H1 (cell line): ENCODE data around the gene LCP1. TPM values are rescaled to one million over a fixed set of nuclear protein-coding genes. Genes with fewer than 3 reads are reported as not detected.

Experiments used
- CTCF ChIA-PET: fragments of 300-600 bp; sonication (Branson Sonifier 250); formaldehyde crosslinking; loops from one replicate; lab custom pipeline; 2021; ENCODE audit not compliant: partially characterized antibody; lab: Charles Lee
- POLR2A ChIA-PET: fragments of 300-600 bp; sonication (Branson Sonifier 250); formaldehyde crosslinking; loops from one replicate; lab custom pipeline; 2021; ENCODE audit warnings: inconsistent platforms; ENCODE audit not compliant: partially characterized antibody; lab: Charles Lee
- DNase-seq, 2 experiments: peaks; one replicate each; pipeline versions ENCODE4 v3.0.0 to v3.0.0-alpha.2; 2010 to 2022; ENCODE audit warnings: low spot score in 2 of 2, low read depth in 1 of 2, mixed read lengths in 1 of 2
- FAIRE-seq: peaks from 2 replicates; lab custom pipeline; 2011; peaks lifted over from hg19 to GRCh38; lab: Jason Lieb, UNC
- H2AFZ ChIP-seq: 2 replicates; pipeline ENCODE4 v1.8.1; 2012; ENCODE audit warnings: low read length, inconsistent platforms
- H2AK5ac ChIP-seq: 2 replicates; pipeline ENCODE4 v1.6.1; 2013; ENCODE audit warnings: low read depth, low read length
- H2BK120ac ChIP-seq: replicated peaks from 2 replicates; pipeline ENCODE3; 2013; ENCODE audit warnings: low read depth, low read length, inconsistent platforms
- H2BK12ac ChIP-seq: 2 replicates; pipeline ENCODE4 v1.6.1; 2013; ENCODE audit warnings: low read depth, low read length
- H2BK15ac ChIP-seq: 2 replicates; pipeline ENCODE4 v1.6.1; 2013; ENCODE audit warnings: low read length
- H2BK20ac ChIP-seq: 2 replicates; pipeline ENCODE4 v1.6.1; 2013; ENCODE audit warnings: low read length
- H2BK5ac ChIP-seq: 2 replicates; pipeline ENCODE4 v1.6.1; 2013; ENCODE audit warnings: low read depth, low read length
- H3K14ac ChIP-seq: 2 replicates; pipeline ENCODE4 v1.6.1; 2013; ENCODE audit warnings: inconsistent platforms; ENCODE audit not compliant: insufficient read length
- H3K18ac ChIP-seq: 2 replicates; pipeline ENCODE4 v1.6.1; 2013; ENCODE audit warnings: low read length; ENCODE audit errors: extremely low read depth
- H3K23ac ChIP-seq: 2 replicates; pipeline ENCODE4 v1.6.1; 2013; ENCODE audit warnings: inconsistent platforms; ENCODE audit not compliant: insufficient read length
- H3K23me2 ChIP-seq: 2 replicates; pipeline ENCODE4 v1.6.1; 2013; ENCODE audit warnings: low read depth, low read length
- H3K27ac ChIP-seq: 2 replicates; pipeline ENCODE4 v1.6.1; 2011; ENCODE audit warnings: low read depth, low read length, inconsistent platforms
- H3K27me3 ChIP-seq, 4 experiments: replicated peaks in 1 of 4; 1 replicate in 1 of 4; 2 replicates in 3 of 4; pipeline versions ENCODE4 v1.6.1 to v1.8.1; 2011 to 2013; ENCODE audit warnings: low read length in 3 of 4, mild to moderate bottlenecking in 3 of 4, inconsistent platforms in 2 of 4, mixed read lengths in 2 of 4, moderate library complexity in 1 of 4; ENCODE audit not compliant: control insufficient read depth in 3 of 4, insufficient read depth in 3 of 4; ENCODE audit errors: extremely low read depth in 1 of 4
- H3K36me3 ChIP-seq, 4 experiments: 2 replicates each; pipeline versions ENCODE4 v1.6.1 to v1.8.1; 2011 to 2013; ENCODE audit warnings: mild to moderate bottlenecking in 4 of 4, low read length in 3 of 4, moderate library complexity in 2 of 4, control low read depth in 1 of 4, inconsistent platforms in 1 of 4; ENCODE audit not compliant: insufficient read depth in 4 of 4, control insufficient read depth in 2 of 4
- H3K4ac ChIP-seq: replicated peaks from 2 replicates; pipeline ENCODE3; 2013; ENCODE audit warnings: low read length, low read depth, mixed read lengths, inconsistent platforms; ENCODE audit not compliant: insufficient read length
- H3K4me1 ChIP-seq, 4 experiments: replicated peaks in 1 of 4; 1 replicate in 1 of 4; 2 replicates in 3 of 4; pipeline versions ENCODE4 v1.6.1 to v1.8.1; 2011 to 2013; ENCODE audit warnings: low read length in 3 of 4, inconsistent platforms in 2 of 4, mixed read lengths in 1 of 4; ENCODE audit not compliant: insufficient read depth in 4 of 4, control insufficient read depth in 3 of 4
- H3K4me2 ChIP-seq, 2 experiments: 2 replicates each; pipeline versions ENCODE4 v1.6.1 to v1.8.1; 2011 to 2013; ENCODE audit warnings: low read depth in 2 of 2, low read length in 2 of 2, control low read depth in 1 of 2, inconsistent platforms in 1 of 2, mild to moderate bottlenecking in 1 of 2; ENCODE audit not compliant: insufficient read depth in 1 of 2
- H3K4me3 ChIP-seq, 4 experiments: fragments of 200-600, 300-600 bp in 1 of 4; sonication (generic), shearing (Covaris generic), sonication (Bioruptor Twin) in 1 of 4; 2 replicates each; pipeline versions ENCODE4 v1.5.1 to v1.8.1; 2011 to 2016; ENCODE audit warnings: low read length in 4 of 4, low read depth in 3 of 4, control low read depth in 2 of 4, inconsistent platforms in 2 of 4, mild to moderate bottlenecking in 2 of 4, mixed read lengths in 1 of 4, moderate library complexity in 1 of 4; ENCODE audit not compliant: insufficient read depth in 2 of 4; ENCODE audit errors: extremely low read depth in 1 of 4
- H3K56ac ChIP-seq: replicated peaks from 2 replicates; pipeline ENCODE3; 2013; ENCODE audit warnings: low read depth, mild to moderate bottlenecking, mixed read lengths, low read length, inconsistent platforms; ENCODE audit not compliant: insufficient read length
- H3K79me1 ChIP-seq: 2 replicates; pipeline ENCODE4 v1.6.1; 2013; ENCODE audit warnings: low read depth, low read length, control low read depth
- H3K79me2 ChIP-seq, 2 experiments: 2 replicates each; pipeline versions ENCODE4 v1.6.1 to v1.8.1; 2012 to 2013; ENCODE audit warnings: low read length in 2 of 2, mild to moderate bottlenecking in 2 of 2, inconsistent platforms in 1 of 2; ENCODE audit not compliant: insufficient read depth in 2 of 2, control insufficient read depth in 1 of 2
- H3K9ac ChIP-seq, 4 experiments: replicated peaks in 1 of 4; 1 replicate in 1 of 4; 2 replicates in 3 of 4; pipeline versions ENCODE4 v1.6.1 to v1.8.1; 2011 to 2013; ENCODE audit warnings: low read depth in 3 of 4, low read length in 3 of 4, control low read depth in 2 of 4, mild to moderate bottlenecking in 2 of 4, moderate library complexity in 2 of 4, inconsistent platforms in 1 of 4; ENCODE audit errors: extremely low read depth in 1 of 4
- H3K9me3 ChIP-seq, 2 experiments: 2 replicates each; pipeline versions ENCODE4 v1.6.1 to v1.8.1; 2012 to 2013; ENCODE audit warnings: mild to moderate bottlenecking in 2 of 2, moderate library complexity in 2 of 2, control low read depth in 1 of 2, inconsistent platforms in 1 of 2, low read depth in 1 of 2, low read length in 1 of 2, mixed read lengths in 1 of 2; ENCODE audit not compliant: insufficient read depth in 2 of 2
- H4K20me1 ChIP-seq, 2 experiments: replicated peaks in 1 of 2; 2 replicates each; pipeline versions ENCODE3 to v1.8.1; 2011 to 2013; ENCODE audit warnings: inconsistent platforms in 2 of 2, low read length in 2 of 2, mild to moderate bottlenecking in 1 of 2; ENCODE audit not compliant: insufficient read depth in 2 of 2, control insufficient read depth in 1 of 2
- H4K5ac ChIP-seq: 2 replicates; pipeline ENCODE4 v1.6.1; 2013; ENCODE audit warnings: low read length, low read depth, mixed read lengths, inconsistent platforms; ENCODE audit not compliant: insufficient read length
- H4K8ac ChIP-seq: 2 replicates; pipeline ENCODE4 v1.8.0; 2013; ENCODE audit warnings: mild to moderate bottlenecking, moderate library complexity, low read length, inconsistent platforms; ENCODE audit not compliant: insufficient read depth; ENCODE audit errors: extremely low read depth
- H4K91ac ChIP-seq: replicated peaks from 2 replicates; pipeline ENCODE3; 2013; ENCODE audit warnings: low read length, mixed read lengths, inconsistent platforms; ENCODE audit not compliant: insufficient read length
- ASH2L ChIP-seq: fragments of 200-600, 300-600 bp; sonication (generic); IDR thresholded peaks from one replicate; pipeline ENCODE4 v1.7.1; 2017; ENCODE audit warnings: low read length
- CHD2 ChIP-seq: IDR thresholded peaks from 2 replicates; pipeline ENCODE4 v1.6.1; 2012; ENCODE audit warnings: low read length, improper control_type of control experiment
- CTBP2 ChIP-seq: IDR thresholded peaks from 2 replicates; pipeline ENCODE4 v1.7.0; 2011; ENCODE audit warnings: borderline replicate concordance, mild to moderate bottlenecking, moderate library complexity, mixed read lengths, low read length; ENCODE audit not compliant: insufficient read depth, insufficient read length
- GTF2F1 ChIP-seq: IDR thresholded peaks from 2 replicates; pipeline ENCODE4 v1.6.1; 2012; ENCODE audit warnings: low read depth, low read length, improper control_type of control experiment, borderline replicate concordance
- KDM1A ChIP-seq: fragments of 200-600, 300-600 bp; sonication (generic); IDR thresholded peaks from 2 replicates; pipeline ENCODE4 v1.7.1; 2016; ENCODE audit warnings: mild to moderate bottlenecking, low read length, borderline replicate concordance
- KDM5A ChIP-seq: fragments of 200-600 bp; IDR thresholded peaks from 2 replicates; pipeline ENCODE4 v1.7.1; 2012; ENCODE audit warnings: mild to moderate bottlenecking, low read length, inconsistent platforms, mixed read lengths
- POLR2A ChIP-seq, 2 experiments: IDR thresholded peaks; 1 replicate in 1 of 2; 2 replicates in 1 of 2; pipeline ENCODE4 v1.6.1; 2011; ENCODE audit warnings: low read depth in 2 of 2, low read length in 2 of 2, mild to moderate bottlenecking in 2 of 2; ENCODE audit errors: control extremely low read depth in 1 of 2
- RBBP5 ChIP-seq: IDR thresholded peaks from 2 replicates; pipeline ENCODE4 v1.7.1; 2012; ENCODE audit warnings: low read depth, mild to moderate bottlenecking, inconsistent platforms, low read length, moderate library complexity, borderline replicate concordance
- RNF2 ChIP-seq: fragments of 200-900, 300-1000 bp; sonication (generic); IDR thresholded peaks from 2 replicates; pipeline ENCODE4 v1.7.1; 2016; ENCODE audit warnings: borderline replicate concordance, low read depth, mild to moderate bottlenecking, antibody characterized with exemption, low read length; ENCODE audit not compliant: poor library complexity, severe bottlenecking; ENCODE audit errors: missing control alignments
- SP4 ChIP-seq: IDR thresholded peaks from 2 replicates; pipeline ENCODE4 v1.6.1; 2012; ENCODE audit warnings: low read length, inconsistent platforms
- TAF1 ChIP-seq: IDR thresholded peaks from 2 replicates; pipeline ENCODE4 v1.6.1; 2011; ENCODE audit warnings: mild to moderate bottlenecking, low read depth, low read length
- TCF12 ChIP-seq: IDR thresholded peaks from 2 replicates; pipeline ENCODE4 v1.6.1; 2011; ENCODE audit warnings: low read depth, mild to moderate bottlenecking, low read length
- WGBS, 2 experiments: shearing (Covaris generic) in 1 of 2; methylation state at CpG; one replicate each; pipeline versions ENCODE4 v1.1.6 to v1.1.7; 2013 to 2015; ENCODE audit warnings: low lambda C conversion rate in 2 of 2, mixed read lengths in 2 of 2, inconsistent platforms in 1 of 2, low coverage in 1 of 2, missing lambda C conversion rate in 1 of 2; ENCODE audit not compliant: insufficient replicate concordance in 2 of 2, insufficient coverage in 1 of 2, insufficient read length in 1 of 2; ENCODE audit errors: extremely low coverage in 1 of 2, missing lambda C conversion rate in 1 of 2; 5-methylcytosine and 5-hydroxymethylcytosine counted together
- polyA plus RNA-seq, 7 experiments: library from polyadenylated mRNA; depleted of rRNA in 3 of 7; stranded (reverse) in 5 of 7; unstranded in 2 of 7; fragments of >200 nt in 5 of 7; fragments of 200-250 nt in 2 of 7; gene quantifications; 1 replicate in 5 of 7; 2 replicates in 1 of 7; 4 replicates in 1 of 7; pipeline versions ENCODE4 v1.2.1 to v1.2.3, GENCODE V29; 2011 to 2013; ENCODE audit warnings: missing spikeins in 2 of 7, mixed read lengths in 2 of 7
- total RNA-seq: library from RNA; stranded (reverse); fragmentation: NEBNext Ultra II Directional; extraction: Animal tissue kit (Norgen Biotek cat#: 25700); gene quantifications from 2 replicates; pipeline ENCODE4 v1.2.1, GENCODE V29; 2021

LCP1 gene
- total and polyA plus RNA-seq, 2 of the 8 experiments (the other 6 are each of a cell fraction or from before 2014, with no cell fraction given) = 0.65 to 4.3 TPM

DNA sequence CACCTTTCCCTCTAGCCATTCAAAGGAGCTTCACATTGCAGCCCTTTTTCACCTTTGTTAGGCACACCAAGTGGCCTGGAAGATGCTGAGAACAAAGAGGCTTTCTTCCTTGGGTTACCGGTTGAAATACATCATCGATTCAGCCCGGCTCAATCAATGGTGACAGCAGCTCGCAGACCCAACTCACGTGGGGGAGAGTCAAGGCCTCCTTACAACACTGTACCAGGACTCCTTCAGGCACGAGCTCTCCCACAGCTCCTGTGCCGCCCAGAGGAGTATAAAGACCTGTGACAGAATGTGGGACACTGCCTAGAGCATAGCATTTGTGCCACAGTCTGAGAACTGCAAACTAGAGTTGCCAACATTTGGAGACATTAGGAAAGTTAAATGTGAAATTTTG lies 25.9 kb upstream of the LCP1 start:
- TF ChIP-seq CTBP2 = no peak
- no peak for TF ChIP-seq KDM5A
- no peak for TF ChIP-seq GTF2F1
- no peak for TF ChIP-seq TCF12
- TF ChIP-seq ASH2L = no peak
- TF ChIP-seq KDM1A = no peak
- TF ChIP-seq CHD2 = no peak
- TF ChIP-seq SP4 = no peak
- TF ChIP-seq RBBP5 = no peak
- no peak for TF ChIP-seq RNF2
- TF ChIP-seq POLR2A (IDR thresholded peaks at IDR 0.05; ENCODE audit: control extremely low read depth in 1 of 2, low read depth in 2 of 2, low read length in 2 of 2) = no peak
- no peak for TF ChIP-seq TAF1
- WGBS, 2 experiments = 77% methylated on average over 7 of the region's 7 CpGs; no CpG with 5 or more reads in 1 of the 2 experiments
- no peak overlapping the region for H2BK15ac ChIP-seq
- no peaks in the 10 kb centered on the region for H3K36me3 ChIP-seq
- H3K79me1 ChIP-seq = no peaks in the 10 kb centered on the region
- no peak overlapping the region for H3K4me2 ChIP-seq
- no peak overlapping the region for H4K8ac ChIP-seq
- H3K9ac ChIP-seq = no peak overlapping the region
- no peak overlapping the region for H4K91ac ChIP-seq
- H3K9me3 ChIP-seq = no peaks in the 10 kb centered on the region
- ChIA-PET CTCF (interaction anchor here (0.6 to 1.1 kb wide), 4 partner anchors 13 to 400 kb away, joined by 3 to 4 read pairs (median 3); partner anchors contain the start of gene LCP1), POLR2A (no interaction called here)
- no peak overlapping the region for H2BK120ac ChIP-seq
- FAIRE-seq (no peak), DNase-seq (no peak)
- no peak overlapping the region for H2BK12ac ChIP-seq
- H2AFZ ChIP-seq = no peak overlapping the region
- H3K4me3 ChIP-seq = no peak overlapping the region
- peaks cover 2 to 8% (median 4%) of the 10 kb centered on the region in 4 experiments for H3K27me3 ChIP-seq
- H3K56ac ChIP-seq = no peak overlapping the region
- no peaks in the 10 kb centered on the region for H3K79me2 ChIP-seq
- H3K27ac ChIP-seq = no peak overlapping the region
- no peaks in the 10 kb centered on the region for H4K20me1 ChIP-seq
- H2BK5ac ChIP-seq = no peak overlapping the region
- H3K23ac ChIP-seq = no peak overlapping the region
- no peak overlapping the region for H3K18ac ChIP-seq
- no peak overlapping the region for H3K4ac ChIP-seq
- H2AK5ac ChIP-seq = no peak overlapping the region
- H2BK20ac ChIP-seq = no peak overlapping the region
- peaks cover 6% of the 10 kb centered on the region for H3K23me2 ChIP-seq
- H4K5ac ChIP-seq = no peak overlapping the region
- no peak overlapping the region for H3K14ac ChIP-seq
- peaks cover 0 to 8% (median 5%) of the 10 kb centered on the region in 4 experiments; a peak in 4 of 7 replicates for H3K4me1 ChIP-seq
